HG03432 (cell line): ENCODE data around the gene PHF20.
"Not testable (repeated sequence)": the region's sequence is repeated elsewhere in the genome, so short reads cannot be mapped to it uniquely, and the experiment has no call there.

Source experiments
- ATAC-seq: cut with Tn5 transposase; IDR thresholded peaks from one replicate; pipeline ENCODE4 v1.9.1; 2021; ENCODE audit warnings: mild to moderate bottlenecking, moderate library complexity; ENCODE audit not compliant: unreplicated experiment

The PHF20 gene

DNA sequence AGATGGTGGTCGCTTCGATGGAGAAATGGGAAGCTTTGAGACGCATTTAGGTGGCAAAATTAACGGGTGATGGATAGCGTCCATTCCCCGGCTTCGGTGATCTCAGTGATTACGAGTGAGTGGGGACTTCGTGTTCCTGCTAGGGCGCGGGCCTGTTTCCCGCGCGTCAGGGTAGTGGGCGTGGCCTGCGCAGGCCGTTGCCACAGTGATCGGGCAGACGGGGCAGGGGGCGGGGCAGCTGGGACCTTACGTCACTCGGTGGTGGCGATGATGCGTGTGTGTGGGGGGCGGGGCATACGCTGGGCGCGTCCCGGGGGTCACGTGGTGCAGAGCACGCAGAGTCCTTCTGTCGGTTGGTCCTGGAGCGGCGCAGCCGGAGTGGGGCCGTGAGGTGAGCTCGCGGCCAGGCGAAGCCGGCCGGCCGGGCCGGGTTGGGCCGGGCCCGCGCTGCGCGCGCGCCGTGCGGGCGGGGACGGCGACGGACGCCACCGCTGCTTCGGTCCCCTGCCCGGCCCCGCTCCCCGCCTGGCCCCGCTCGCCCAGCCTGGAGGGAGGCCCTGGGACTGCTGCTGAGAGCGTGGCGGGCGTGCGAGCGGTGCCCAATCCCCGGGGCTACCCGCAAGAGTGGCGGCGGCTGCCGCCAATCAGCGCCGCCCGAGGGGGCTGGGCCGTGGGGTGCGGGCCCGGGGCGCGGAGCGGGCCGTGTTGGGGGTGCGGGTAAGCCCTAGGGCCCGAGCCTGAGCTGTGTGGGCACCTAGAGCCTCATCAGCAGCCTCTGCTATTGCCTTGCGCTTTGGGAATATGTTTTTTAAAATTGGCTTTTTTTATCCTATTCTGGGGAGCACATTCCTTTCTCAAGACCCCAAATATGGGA lies at the start of gene PHF20:
Gene PHF20 (plus strand): TSS at position 327 of the 874 bp plus-strand sequence. CDS start 29,508 bp downstream, outside the sequence.
- ATAC-seq: peak; percentile 84

DNA sequence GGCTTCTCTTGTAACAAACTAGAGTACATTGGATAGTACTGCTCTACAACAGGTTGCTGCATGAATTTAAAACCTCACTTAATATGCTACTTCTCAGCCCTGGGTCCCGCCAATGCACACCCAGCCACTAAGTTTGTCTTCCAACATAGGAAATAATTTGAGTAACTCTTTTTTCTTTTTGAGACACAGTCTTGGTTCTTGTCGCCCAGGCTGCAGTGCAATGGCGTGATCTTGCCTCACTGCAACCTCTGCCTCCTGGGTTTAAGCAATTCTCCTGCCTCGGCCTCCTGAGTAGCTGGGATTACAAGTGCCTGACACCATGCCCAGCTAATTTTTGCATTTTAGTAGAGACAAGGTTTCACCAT lies 48.6 kb upstream of the PHF20 start:
- ATAC-seq: not testable (repeated sequence)

GRCh38 chr20:35723652-35724320 lies 48.0 kb upstream of the PHF20 start:
- ATAC-seq: not testable (repeated sequence)

GRCh38 chr20:35724321-35725230 lies 47.2 kb upstream of the PHF20 start:
- ATAC-seq: no peak

DNA sequence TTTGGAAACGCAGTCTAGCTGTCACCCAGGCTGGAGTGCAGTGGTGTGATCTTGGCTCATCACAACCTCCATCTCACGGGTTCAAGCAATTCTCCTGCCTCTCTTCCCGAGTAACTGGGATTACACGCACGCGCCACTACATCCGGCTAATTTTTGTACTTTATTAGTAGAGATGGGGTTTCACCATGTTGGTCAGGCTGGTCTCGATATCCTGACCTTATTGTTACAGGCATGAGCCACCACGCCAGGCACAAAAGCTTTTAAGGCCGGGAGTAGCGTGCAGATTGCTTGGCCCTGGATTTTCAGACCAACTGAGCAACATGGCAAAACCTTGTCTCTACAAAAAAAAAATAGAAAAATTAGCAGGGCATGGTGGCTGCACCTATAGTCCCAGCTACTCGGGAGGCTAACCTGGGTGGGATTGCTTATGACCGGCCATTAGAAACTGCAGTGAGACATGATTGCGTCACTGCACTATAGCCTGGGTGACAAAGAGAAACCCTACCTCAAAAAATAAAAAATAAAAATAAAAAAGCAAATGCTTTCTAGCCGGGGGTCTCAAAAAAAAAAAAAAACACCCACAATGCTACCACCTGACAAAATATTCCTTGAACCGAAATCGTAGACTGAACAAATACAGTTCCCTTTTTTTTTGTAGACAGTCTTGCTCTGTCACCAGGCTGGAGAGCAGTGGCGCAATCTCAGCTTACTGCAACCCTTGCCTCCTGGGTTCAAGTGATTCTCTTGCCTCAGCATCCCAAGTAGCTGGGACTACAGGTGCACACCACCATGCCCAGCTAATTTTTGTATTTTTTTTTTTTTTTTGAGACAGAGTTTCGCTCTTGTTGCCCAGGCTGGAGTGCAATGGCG lies 44.7 kb upstream of the PHF20 start:
- ATAC-seq: no peak

DNA sequence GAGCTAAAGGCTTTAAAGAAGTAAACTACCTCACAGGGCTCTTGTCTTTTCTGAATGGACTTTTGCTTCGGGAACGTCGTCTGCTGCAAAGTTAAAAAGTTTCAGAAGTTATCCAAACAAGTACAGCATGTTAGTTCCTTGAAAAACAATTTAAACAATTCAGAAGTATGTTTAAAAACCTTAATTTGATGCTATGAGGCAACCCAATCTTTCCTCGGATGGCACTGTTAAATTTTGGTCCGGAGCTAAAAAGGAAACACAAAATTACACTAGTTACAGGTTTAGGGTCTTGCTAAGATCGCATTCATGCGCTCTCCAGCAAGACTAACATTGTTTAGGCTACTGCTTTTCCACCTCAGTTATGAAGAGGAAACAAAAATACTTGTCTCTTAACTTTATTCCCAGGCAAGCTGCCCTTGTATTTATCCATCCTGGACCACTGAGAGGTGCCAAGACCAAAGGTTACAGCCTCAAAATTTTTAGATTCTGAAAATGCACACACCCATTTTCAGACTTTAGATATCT lies 42.5 kb upstream of the PHF20 start:
- ATAC-seq: no peak

- no peak for ATAC-seq
These were observed 41.8 kb upstream of the PHF20 start for GRCh38 chr20:35729836-35730582.

- no peak for ATAC-seq
These were observed 41.0 kb upstream of the PHF20 start for GRCh38 chr20:35730583-35731468.

- no peak for ATAC-seq
These were observed 40.4 kb upstream of the PHF20 start for GRCh38 chr20:35731469-35731788.

DNA sequence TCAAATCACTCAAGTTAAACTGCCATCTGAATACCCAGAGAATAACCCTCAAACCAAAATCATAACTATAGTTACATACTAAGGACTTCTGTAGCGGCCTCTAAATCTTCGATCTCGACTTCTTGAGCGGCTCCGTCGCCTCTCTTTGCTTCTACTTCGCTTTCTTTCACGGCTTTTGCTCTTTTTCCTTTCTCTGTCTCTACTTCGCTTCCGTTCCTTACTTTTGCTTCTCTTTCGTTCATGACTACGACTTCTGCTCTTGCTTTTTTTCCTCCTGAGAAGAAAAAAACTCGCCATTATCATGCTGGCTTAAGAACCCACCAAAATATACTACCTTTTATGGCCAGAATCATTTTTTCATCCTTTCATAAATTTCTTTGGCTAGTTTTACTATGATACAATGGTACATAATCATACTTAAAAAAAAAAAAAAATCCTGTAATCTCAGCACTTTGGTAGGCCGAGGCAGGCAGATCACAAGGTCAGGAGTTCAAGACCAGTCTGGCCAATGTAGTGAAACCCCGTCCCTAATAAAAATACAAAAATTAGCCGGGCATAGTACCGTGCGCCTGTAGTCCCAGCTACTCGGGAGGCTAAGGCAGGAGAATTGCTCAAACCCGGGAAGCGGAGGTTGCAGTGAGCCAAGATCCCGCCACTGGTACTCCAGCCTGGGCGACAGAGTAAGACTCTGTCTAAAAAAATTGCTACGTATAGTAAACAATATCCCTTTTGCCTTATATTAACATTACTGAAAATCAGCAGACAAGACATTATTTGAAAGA lies 39.8 kb upstream of the PHF20 start:
- ATAC-seq: no peak

GRCh38 chr20:35732644-35732982 lies 39.2 kb upstream of the PHF20 start:
- ATAC-seq: no peak

- ATAC-seq: no peak
These were observed 37.4 kb upstream of the PHF20 start for GRCh38 chr20:35734374-35734773.

- no peak for ATAC-seq
These were observed 36.8 kb upstream of the PHF20 start for GRCh38 chr20:35734777-35735649.

GRCh38 chr20:35735826-35736470 lies 35.9 kb upstream of the PHF20 start:
- ATAC-seq: no peak

DNA sequence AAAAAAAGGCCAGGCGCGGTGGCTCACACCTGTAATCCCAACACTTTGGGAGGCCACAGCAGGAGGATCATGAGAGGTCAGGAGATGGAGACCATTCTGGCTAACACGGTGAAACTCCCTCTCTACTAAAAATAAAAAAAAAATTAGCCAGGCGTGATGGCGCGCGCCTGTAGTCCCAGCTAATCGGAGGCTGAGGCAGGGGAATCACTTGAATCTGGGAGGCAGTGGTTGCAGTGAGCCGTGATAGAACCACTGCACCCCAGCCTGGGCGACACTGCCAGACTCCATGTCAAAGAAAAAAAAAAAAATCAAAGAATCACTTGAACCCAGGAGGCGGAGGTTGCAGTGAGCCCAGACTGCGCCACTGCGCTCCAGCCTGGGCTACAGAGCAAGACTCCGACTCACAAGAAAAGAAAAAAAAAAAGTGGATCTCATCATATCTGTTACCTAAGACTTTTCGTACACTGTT lies 33.9 kb upstream of the PHF20 start:
- no peak for ATAC-seq
